Sciatic nerve (tissue), 2 donors: ENCODE results near the gene METTL21C. TPM values are rescaled to one million over a fixed set of nuclear protein-coding genes. Genes with fewer than 3 reads are reported as not detected.
A peak's percentile ranks its signal among the peaks of the same experiment; 100 is the strongest.

Experiments used
- ATAC-seq: fragments of 200-7000 bp; cut with Tn5 transposase; one replicate; pipeline ENCODE4 v1.9.1; 2020; ENCODE audit warnings: mild to moderate bottlenecking, moderate library complexity
- DNase-seq: peaks from one replicate; pipeline ENCODE4 v3.0.0-alpha.2; 2020; ENCODE audit warnings: low spot score
- intact Hi-C: fragments of 100-400 bp; cut with DNase I; formaldehyde crosslinking; loops from one replicate; pipeline ENCODE4 v1.14.2; 2022
- total RNA-seq: library from RNA; stranded (reverse); fragmentation: NEBNext Ultra II Directional; extraction: Animal tissue kit (Norgen Biotek cat#: 25700); gene quantifications from one replicate; pipeline ENCODE4 v1.2.1, GENCODE V29; 2021
- donor health status: DM: no; HTN: no; CAD: no.
- donor health status: DM: no; HTN: no; CAD: no.

METTL21C gene
- total RNA-seq, 1 donor from 2014 or later, result not detected

DNA sequence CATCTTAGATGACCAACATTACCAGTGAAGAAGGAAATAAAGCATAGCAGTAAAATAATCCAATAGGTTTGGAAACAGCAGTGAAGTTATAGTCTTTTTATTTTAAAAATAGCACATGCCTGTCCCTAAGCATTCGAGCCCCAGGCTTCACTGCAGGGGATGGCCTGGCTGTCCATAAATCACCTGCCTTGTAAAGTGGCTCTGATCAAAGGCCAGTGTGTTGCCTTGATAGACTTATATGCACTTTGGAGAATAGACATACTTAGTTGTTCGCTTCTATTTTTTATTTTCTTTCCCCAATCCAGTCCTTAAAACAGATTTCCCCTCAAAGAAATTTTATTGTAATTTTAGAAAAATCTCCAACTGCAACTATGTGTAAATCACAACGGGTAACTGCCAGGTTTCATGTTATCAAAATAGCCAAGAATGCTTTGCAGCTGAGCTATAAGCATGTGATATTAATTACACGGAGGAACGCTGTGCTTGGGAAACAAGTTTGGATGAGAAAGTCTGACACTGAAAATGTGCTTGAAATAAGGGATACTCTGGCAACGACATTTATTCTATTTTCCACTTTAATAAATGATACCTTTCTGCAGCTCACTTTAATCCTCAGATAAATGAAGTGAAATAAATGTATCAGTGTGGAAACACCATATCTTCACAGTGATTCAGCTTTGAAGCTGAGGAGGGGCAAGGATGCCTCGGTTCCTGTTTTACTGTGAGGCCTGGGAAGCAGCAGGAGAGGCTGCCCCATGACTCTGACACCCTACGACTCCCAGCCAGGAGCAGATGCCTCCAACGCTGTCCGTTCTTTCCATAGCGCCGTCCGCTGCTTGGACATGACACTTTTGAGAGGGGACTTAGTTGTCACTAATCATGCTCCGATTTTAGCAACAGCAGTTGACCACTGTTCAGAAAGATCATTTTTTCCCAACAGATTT, 5.5 kb upstream of the METTL21C start:
- ATAC-seq (peak; percentile 84), DNase-seq (no peak)
- intact Hi-C loops, result no loop called here

DNA sequence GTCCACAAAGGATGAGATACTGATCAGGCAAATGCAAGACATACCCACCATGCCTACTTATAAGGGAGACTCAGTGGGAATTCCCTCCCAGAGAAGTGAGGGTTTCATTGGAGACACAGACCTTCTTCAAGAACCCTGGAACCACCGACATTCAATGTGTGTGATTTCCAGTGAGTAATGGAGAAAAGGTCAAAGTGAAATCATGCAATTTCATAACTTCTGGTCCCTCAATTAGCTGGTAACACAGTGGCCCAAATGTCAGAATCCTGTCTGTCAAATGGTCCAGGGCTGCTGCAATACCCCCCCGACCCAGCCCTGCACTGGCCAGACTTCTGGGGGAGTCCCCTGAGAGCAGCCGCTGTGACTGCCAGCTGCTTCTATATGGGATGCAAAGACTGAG, 4.7 kb upstream of the METTL21C start:
- ATAC-seq, result no peak
- DNase-seq, result no peak
- intact Hi-C loops, result no loop called here

DNA sequence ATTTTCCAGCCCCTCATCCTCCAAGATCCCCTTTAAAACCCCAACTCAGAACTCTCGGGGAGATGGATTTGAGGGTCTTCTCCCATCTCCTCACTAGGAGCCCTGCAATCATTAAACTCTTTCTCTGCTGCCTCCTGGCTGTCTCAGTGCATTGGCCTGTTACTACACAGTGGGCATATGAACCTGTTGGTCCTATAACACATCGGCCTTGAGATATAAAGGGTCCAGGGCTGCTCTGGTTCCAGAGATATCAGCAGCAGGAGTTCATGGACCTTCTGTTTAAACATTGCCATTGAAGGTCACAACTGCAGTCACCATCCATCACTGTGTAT, 3.8 kb upstream of the METTL21C start:
- no peak for ATAC-seq
- no peak for DNase-seq
- intact Hi-C loops, result no loop called here

DNA sequence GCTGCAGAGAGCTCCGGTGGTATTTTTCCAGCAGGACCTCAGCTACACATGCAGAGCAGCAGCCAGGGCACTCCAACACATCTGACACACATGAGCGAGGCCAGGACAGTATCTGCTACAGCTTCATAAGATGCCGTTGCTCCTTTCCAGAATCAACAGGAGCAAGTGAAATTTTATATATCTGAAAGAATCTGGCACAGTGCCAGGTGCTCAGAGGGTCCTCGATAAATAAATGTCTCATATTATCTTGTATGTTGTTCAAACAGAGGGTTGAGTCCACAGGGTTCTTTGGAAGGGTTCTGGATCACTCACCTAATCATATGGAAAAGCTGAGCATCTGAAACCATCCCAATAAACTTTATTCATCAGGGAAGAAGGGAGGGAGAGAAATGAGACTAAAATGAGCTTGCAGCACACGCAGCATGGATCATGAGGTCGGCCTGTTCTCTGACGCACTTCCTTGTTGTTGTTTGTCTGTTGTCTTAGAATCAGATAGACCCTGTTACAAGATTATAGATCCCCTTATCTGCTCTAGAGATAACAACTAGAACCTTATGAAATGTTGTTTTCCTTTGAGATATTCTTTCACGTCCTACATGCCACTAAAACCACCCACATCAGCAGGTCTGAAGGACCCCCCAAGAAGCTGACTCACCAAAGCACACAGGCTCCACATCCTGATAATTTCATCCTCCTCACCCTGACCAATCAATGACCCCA, 3.2 kb upstream of the METTL21C start:
- DNase-seq, result no peak
- intact Hi-C loops, result no loop called here

DNA sequence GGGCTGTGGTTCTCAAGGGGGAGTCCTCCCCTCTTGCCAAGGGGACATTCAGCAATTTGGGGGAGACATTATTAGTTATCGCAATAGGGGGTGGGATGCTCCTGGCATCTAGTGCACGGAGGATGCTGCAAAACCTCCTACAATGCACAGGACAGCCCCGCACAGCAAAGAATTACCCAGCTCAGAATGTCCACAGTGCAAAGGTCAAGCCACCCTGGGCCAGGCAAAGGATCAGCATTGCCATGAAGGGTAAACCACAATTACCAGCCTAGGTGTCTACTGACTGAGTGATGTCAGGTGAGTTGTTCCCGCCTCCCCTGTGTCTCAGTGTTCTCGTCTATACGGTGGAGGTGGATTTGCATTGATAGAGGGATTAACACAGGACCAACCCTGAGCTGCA, 2.4 kb upstream of the METTL21C start:
- intact Hi-C loops, result no loop called here
- no peak for ATAC-seq
- no peak for DNase-seq

More for the DNA sequence above, 3.2 kb upstream of the METTL21C start:
- no peak for ATAC-seq

DNA sequence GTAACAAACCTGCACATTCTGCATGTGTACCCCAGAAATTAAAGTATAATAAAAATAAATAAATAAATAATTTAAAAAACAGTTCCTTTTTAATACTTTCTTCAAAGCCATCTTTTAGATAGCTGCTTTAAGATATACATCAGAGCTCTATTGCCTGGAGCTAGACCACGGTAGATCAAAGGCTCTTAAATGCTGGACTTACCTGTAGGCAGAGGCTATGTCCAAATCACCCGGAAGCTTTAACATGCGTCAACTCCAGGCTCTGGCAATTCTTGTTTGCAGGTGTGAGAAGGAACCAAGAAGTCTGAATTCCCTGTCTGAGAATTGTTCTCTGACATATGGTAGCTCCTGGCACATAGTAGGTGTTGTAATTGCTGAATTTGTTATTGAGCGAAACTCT, 1.6 kb upstream of the METTL21C start:
- ATAC-seq (no peak), DNase-seq (no peak)
- intact Hi-C loops, result no loop called here

DNA sequence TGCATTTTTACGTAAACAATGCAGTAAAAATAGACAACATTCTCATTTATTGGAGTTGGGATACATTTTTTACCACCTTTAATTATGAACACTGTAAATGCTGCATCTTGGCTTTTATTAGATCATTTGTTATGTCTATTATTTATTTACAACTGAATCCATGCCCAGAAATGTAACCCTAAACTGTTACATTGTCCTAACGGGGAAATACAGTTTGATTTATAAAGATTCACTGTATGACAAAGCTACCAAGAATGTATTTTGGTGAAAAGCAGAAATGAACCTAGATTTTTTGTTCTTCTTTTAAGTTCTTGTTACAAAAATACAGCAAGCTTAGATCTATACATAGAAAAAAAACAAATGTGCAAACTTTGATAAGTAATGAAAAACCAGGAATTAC, 1.1 kb downstream of the METTL21C start:
- DNase-seq, result no peak
- intact Hi-C loops, result no loop called here
- ATAC-seq, result no peak

DNA sequence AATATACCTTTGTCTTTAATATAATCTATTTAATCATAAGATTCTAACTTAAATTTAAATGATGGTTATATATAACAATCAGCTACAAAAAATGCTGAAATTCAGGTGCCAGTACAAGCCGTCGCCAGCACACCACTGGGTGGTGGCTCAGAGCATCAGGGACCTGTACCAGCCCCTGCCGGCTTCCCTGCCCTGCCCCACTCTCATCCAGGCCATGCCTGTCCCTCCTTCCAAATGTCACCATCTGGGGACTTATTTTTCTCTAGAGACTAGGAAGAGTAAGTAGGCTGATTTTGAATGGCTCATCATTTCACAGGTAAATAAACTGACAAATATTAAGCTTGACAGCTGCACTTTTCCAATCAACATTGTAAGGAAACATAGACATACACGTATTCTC, 1.6 kb downstream of the METTL21C start:
- ATAC-seq (no peak), DNase-seq (no peak)
- intact Hi-C loops, result no loop called here

DNA sequence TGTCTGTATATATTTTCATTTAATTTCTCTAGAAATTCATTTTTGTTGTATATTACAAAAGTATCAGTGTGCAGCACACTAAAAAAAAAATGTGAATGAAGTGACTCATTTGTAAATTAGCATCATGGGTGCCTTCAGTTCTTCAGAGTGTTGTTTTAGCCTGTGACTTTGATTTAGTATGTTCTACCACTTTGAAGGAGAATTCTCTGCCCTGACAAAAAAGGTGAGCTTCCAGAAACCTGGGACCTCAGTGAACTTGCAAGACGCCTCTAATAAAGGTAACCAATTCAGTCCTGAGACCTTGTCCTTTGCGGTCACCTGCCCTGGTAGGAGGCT, 2.4 kb downstream of the METTL21C start:
- intact Hi-C loops, result no loop called here
- no peak for ATAC-seq
- DNase-seq, result no peak

DNA sequence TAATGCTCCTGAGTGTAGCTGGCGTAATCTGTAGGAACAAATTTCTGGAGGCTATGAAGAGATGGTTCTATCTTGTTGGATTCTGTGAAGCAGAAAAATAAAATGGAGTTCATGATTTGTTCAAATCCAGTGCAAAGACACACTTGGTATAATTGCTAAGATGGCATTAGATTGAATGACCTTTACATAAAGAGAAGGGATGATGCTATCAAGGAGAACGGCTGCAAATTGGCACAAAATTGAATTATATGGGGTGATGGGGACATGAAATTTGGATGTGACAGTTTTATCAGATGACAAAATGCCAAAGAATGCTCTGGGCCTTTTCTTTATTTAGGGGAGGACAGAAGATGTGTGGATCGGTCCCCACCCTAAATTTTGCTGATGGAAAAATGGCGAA, 4.0 kb downstream of the METTL21C start:
- intact Hi-C loops, result no loop called here
- ATAC-seq (no peak), DNase-seq (no peak)

DNA sequence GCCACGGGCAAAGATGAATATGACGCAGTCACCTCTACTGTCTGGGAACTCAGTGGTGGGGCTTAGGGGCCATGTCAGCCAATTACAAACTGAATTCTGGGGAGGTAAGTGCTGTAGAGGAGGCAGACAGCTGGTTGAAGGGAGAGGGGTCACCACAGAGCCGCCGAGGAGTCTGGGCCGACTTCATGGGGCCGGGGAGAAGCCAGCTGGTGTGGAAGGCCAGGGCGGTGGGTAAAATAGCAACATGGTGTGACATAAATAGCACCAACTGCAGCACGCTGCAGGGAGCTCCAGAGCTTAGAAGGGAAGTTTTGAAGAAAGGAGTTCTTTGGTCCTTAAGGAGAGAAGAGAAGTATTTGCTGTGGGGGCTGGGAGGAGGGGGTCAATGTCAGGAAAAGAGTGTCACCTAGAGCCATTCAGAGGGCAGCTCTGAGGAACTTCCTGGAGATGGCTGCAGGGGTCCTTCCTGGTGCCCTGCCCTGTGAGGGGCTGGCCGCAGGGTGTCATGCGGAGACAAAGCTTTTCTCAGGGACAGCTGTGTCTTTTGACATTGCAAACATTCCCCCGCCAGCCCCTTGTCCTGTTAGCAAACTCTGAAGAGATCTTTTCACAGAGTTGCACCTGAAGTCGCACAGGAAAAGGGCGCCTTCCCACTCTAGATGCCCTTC, 6.4 kb downstream of the METTL21C start:
- intact Hi-C loops, result no loop called here
- DNase-seq (no peak), ATAC-seq (no peak)

DNA sequence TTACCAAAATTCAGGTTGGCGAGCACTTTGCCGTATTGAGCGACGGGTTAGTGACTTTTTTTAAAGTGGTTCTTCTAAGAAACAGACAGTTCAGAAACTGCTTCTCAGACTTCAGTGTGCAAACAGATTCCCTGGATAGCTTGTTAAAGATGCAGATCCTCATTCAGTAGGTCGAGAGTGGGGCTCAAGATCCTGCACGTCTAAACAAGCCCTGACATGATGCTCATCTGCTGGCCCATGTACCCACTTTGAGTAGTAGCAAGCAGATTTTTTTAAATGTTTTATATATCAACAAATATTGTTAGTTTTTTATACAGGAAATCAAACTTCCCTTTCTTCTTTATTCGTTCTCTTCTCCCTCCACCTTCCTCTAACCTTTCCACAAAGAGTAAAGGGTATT, 7.3 kb downstream of the METTL21C start:
- intact Hi-C loops, result no loop called here
- ATAC-seq, result no peak
- DNase-seq, result no peak

DNA sequence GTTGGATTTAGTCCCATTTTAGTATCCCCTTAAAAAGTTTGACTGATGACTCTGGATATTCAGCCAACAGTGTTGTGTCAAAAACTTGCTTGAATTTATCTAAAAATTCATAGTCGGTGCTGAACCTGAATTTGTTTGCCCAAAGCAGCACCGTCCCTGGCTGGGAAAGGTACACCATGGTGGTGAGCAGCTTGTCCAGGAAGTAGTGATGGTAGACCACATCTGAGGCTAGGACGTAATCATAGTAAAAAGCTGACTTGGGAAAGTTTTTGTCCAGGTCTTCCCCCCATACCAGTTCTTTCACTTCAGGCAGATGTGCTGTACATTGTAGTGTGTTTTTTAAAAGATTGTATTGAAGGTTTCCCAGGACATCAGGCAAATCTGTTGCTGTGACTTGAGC, 8.8 kb downstream of the METTL21C start:
- no peak for DNase-seq
- no peak for ATAC-seq
- intact Hi-C loops, result no loop called here

DNA sequence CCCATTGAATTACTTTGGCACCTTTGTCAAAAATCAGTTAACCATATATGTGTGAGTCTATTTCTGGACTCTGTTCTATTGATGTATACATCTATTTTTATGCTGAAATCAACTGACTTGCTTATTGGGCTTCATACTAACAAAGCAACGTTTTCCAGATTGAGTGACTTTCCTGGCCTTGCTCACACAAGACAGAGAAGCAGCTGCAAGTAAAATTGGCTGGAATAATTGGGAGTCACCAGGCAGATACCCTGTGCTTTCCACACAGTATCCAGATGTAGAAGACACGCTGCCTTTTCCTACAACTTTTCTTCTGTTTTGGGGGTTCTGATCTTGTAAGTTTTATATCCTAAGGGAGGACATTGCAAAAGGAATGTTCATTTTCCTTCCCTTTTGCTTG, 11.2 kb downstream of the METTL21C start:
- ATAC-seq, result no peak
- DNase-seq, result no peak
- intact Hi-C loops, result no loop called here

DNA sequence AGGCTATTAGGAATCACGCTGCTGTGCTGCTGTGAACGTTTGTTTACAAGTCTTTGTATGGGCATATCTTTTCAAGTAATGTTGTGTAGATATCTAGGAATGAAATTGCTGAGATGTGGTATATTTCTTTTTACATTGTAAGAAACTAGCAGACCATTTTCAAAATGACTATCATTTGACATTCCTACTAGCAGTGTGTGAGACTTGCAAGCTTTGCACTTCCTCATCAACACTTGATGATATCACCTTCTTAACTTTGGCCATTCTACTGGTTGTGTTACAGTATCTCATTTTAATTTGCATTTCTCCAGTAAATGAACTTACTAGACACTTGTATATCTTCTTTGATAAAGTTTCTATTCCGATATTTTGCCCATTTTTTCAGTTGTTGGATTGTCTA, 12.1 kb downstream of the METTL21C start:
- intact Hi-C loops, result no loop called here
- ATAC-seq, result no peak
- no peak for DNase-seq

DNA sequence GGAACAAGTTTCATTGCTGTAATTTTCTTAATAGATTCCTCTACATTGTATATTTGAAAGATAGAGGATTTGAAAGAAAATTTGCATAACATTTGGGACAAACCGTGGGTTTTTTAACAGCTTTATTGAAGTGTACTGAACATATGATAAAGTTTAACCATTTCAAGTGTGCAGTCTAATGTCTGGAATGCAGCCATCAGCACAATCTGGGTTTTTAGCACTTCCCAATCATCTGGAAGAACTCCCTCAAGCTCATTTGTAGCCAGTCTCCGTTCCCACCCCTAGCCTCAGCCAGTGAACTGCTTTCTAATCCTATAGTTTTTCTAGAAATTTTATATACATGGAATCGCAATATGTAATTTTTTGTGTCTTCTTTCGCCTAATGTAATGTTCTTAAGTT, 12.6 kb downstream of the METTL21C start:
- no peak for ATAC-seq
- DNase-seq, result no peak
- intact Hi-C loops, result no loop called here

DNA sequence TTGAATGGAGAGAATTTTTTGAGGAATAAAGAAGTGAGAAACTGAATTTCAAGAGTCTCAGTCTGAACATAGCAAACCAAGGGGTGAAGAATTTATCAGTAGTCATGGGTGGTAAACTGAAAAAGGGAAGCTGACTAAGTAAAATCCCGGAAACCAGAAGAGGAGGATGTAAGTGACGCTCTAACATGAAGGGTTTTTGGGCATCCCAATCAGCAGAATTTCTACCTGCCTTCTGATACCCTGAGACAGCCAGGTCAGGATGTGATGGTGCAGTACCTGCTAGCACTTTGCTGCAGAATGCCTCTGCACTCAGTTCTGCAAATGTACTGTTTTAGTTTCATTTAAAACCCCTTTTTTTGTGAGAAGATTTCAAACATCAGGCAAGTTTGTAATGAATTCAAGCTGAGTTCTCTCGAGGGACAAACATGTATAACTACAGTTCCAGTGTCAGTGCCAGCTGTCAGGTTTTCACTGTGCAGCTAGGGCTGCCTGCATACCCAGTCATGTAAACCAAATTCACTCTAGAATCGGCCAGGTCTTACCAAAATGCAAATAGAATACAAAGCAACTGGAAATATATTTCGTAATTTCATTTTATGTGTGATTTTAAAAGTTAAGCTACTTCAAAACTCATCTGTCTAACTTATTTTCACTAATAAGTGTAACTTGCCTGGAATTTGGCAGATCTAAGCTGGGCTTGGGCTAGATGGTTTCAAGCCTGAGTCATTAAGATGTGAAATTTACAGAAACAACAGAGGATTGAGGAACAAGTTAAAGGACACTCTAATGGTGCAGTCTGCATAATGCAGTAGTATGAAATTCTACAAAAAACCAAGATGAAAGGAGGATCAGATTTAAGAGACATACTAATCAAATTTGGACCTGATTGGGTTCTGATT, 13.8 kb downstream of the METTL21C start:
- intact Hi-C loops, result no loop called here
- DNase-seq (no peak), ATAC-seq (peak; percentile 51)

DNA sequence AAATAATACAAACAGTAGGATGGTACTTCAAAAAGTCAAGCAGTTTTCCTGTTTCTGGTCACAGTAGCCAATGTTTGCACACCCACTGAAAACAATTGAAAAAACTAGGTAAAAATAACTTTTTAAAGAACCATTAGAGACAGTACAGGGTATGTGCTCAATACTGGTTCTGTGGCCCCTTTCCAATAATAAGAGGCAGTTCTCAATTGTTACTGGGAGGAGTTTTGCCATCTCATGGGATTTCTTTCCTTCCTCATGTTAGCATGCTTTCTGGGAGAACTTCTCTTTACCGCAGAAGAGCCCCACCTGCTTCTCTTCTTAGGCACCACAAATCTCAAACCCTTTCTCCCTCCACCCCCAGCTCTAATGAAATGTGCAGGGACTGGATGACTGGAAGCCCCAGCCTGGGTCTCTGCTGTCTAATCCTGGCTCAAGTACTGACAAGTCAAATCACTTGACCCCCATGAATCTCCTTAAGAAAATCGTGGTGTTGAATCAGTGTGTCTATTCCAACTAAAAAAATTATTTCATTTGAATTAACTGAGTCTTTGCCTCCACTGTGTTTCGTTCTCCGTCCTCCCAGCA, 14.6 kb downstream of the METTL21C start:
- ATAC-seq (no peak), DNase-seq (no peak)
- intact Hi-C loops, result no loop called here
